CD4-positive, alpha-beta T cell treated with Interleukin-17A for 1 hour (primary cell): ENCODE measurements around the gene PARVG.

Experiments used
- DNase-seq: peaks from one replicate; pipeline ENCODE4 v3.0.0-alpha.2; 2020

Gene PARVG

DNA sequence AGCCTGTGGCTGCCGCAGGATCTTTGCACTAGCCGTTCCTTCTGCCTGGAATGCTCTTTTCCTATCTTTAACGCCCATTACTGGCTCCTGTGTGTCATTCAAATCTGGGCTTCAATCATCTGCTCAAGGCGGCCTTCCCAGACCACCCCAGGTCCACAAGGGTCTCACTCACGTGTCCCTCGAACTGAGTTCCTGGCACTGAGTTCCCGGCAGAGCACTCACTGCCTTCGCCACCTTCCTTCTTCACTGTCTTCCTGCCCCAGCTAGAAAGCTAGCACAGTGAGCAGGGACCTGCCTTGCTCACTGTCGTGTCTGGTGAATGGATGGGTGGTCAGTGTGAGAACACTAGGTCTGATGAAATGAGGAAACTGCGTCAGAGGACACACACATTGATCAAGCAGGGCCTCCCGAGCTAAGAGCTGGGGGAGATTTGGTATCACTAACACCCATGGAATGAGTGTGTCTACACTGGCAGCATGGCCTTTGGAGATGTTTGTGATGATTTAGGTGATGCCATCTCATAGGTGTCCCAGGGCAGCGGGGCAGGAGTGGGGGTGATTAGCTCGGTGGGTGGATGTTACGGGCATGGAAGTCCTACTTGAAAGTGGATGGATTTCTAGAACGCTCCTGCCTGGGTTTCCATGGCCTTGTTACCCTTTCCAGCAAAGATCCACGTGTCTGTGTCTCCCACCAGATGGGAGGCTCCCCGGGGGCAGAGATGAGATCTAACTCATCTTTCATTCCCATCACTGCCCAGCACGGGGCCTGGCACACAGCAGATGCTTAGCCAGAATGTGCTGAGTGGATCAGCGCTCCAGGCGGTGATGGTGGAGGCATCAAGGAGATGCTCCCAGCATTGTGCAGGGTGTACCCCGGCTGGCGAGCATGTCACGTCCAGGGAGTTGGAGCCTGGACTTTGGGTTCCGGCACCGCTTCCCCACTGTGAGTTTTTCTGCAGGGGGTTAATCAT lies 67.5 kb downstream of the PARVG start:
- DNase-seq, result no peak

- DNase-seq, result no peak
Observed at GRCh38 chr22:44248926-44249325, 68.2 kb downstream of the PARVG start.

DNA sequence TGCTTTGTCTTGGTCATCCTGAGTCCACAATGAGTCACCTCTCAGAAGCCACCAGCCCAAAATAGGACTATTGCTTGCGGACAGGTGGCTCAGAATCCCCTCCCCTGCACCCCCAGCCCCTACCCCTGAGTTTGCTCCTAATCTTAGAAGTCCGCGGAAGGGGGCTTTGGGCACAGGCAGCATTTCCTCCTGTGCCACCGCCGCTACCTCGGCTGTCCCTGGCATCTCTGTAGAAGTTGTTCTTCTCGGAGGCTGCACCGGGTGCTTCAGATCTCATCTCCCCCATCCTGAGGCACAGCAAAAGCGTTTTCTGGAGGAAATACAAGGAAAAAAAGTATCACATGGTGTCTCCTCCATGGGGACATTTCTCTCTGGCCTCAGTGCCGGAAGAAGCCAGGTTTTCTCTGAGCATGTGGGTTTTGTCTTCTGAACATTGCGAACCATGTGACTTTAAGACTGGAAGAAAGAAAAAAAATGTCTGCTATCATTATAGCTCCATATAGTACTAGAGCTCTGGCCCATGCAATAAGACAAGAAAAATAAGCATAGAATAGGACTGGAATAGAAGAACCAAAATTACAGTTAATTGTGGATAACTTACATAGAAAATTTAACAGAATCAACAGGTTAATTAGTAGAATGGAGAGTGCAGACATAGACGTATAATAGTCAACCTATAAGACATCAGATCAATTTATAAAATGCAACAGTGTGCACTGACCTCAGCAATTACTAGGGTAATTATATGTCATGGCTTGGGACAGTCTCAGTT lies 68.8 kb downstream of the PARVG start:
- no peak for DNase-seq

DNA sequence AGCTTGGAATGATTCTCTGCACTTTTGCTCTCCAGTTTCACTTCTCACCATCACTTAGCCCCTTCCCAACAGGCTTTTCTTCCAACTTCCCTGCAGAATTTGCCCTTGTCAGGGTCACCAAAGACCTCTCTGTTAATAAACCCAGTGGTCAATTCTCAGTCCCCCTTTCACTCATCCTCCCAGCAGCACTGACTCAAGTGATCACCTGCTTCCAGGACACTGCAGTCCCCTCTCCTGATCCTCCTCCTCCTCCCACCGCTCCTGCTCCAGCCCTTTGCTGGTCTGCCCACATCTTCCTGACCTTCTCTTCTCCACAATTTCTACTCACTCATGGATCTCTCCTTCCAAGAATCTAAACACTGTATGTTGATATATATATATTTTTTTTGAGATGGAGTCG lies 74.1 kb downstream of the PARVG start:
- DNase-seq, result no peak

GRCh38 chr22:44256085-44256484 lies 75.4 kb downstream of the PARVG start:
- no peak for DNase-seq

- no peak for DNase-seq
Observed at GRCh38 chr22:44256556-44257485, 76.1 kb downstream of the PARVG start.
